ENCODE data around the gene ST3GAL3.

Gene ST3GAL3

GRCh38 chr1:43834280-43835081 lies 127.1 kb downstream of the ST3GAL3 start:
- no peak for TF ChIP-seq CTCF (IDR thresholded peaks at IDR 0.05; ENCODE audit: insufficient read depth, low read depth, low read length, missing control alignments)
- no peak for DNase-seq (ENCODE audit: low read depth)
- H3K4me3 ChIP-seq (ENCODE audit: low read depth, low read length): no peak overlapping the region

GRCh38 chr1:43835082-43836021 lies 128.0 kb downstream of the ST3GAL3 start:
- H3K4me3 ChIP-seq (ENCODE audit: low read depth, low read length): no peak overlapping the region
- no peak for DNase-seq (ENCODE audit: low read depth)
- no peak for TF ChIP-seq CTCF (IDR thresholded peaks at IDR 0.05; ENCODE audit: insufficient read depth, low read depth, low read length, missing control alignments)

- no peak for TF ChIP-seq CTCF (IDR thresholded peaks at IDR 0.05; ENCODE audit: insufficient read depth, low read depth, low read length, missing control alignments)
- H3K4me3 ChIP-seq (ENCODE audit: low read depth, low read length): no peak overlapping the region
- DNase-seq (ENCODE audit: low read depth): peak; percentile 57
Measured at GRCh38 chr1:43836267-43836951, 129.1 kb downstream of the ST3GAL3 start.

DNA sequence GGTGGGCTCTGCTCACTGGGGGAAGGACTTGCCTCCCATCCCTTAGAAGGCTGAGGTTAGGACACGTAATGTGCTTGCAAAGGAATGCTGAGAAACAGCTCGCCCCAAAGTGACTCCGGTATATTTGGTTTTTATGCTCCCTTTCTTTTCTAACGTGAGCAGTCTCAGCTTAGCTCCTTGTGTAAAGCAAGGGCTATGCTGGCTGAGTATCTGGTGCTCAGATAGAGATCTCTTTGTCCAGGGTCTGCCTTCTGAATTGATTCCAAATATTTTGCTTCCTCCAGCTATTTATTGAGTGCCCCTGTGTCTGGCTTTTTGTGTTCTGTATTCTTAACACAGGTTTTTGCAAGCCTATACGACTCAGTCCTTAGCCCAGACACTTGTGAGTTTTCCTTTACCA lies 131.7 kb downstream of the ST3GAL3 start:
- DNase-seq (ENCODE audit: low read depth): no peak
- TF ChIP-seq CTCF (IDR thresholded peaks at IDR 0.05; ENCODE audit: insufficient read depth, low read depth, low read length, missing control alignments): no peak
- no peak overlapping the region for H3K4me3 ChIP-seq (ENCODE audit: low read depth, low read length)

DNA sequence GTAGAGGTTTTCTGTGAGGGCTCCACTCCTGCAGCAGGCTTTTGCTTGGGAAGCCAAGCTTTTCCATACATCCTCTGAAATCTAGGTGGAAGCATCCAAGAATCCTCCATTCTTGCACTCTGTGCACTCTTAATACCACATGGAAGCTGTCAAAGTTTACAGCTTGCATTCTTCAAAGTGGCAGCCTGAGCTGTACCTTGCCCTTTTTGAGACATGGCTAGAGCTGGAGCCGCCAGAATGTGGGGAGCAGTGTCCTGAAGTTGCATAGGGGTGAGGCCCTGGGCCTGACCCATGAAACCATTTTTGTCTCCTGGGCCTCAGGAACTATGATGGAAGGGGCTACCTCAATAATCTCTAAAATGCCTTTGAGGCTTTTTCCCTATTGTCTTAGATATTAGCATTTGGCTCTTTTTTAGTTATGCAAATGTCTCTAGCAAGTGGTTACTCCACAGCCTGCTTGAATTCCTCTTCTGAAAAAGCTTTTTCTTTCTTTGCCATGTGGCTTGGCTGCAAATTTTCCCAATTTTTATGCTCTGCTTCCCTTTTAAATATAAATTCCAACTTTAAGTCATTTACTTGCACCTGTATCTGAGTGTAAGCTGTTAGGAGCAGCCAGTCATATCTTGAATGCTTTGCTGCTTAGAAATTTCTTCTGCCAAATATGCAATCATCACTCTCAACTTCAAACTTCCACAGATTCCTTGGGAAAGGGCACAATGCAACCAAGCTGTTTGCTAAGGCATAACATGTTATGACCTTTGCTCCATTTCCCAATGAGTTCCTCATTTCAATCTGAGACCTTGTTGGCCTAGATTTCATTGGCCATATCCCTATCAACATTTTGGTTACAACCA lies 134.2 kb downstream of the ST3GAL3 start:
- no peak for DNase-seq (ENCODE audit: low read depth)
- no peak overlapping the region for H3K4me3 ChIP-seq (ENCODE audit: low read depth, low read length)

More for the DNA sequence above, 134.2 kb downstream of the ST3GAL3 start:
- no peak for TF ChIP-seq CTCF (IDR thresholded peaks at IDR 0.05; ENCODE audit: insufficient read depth, low read depth, low read length, missing control alignments)
